MCF 10A (cell line): ENCODE measurements around the gene PLXND1. TPM values are rescaled to one million over a fixed set of nuclear protein-coding genes. Genes with fewer than 3 reads are reported as not detected.

ENCODE experiments used
- BruUV-seq: library from RNA; stranded (reverse); fragments of 400-500 nt; replicated peaks from 2 replicates; lab custom pipeline; 2021; lab: Mats Ljungman, UMichigan
- CTCF ChIA-PET: fragments of 300-600 bp; sonication (Branson Sonifier 250); formaldehyde crosslinking; extraction: SDS; loops from one replicate; lab custom pipeline; 2021; ENCODE audit warnings: antibody characterized with exemption, inconsistent platforms; lab: Yijun Ruan, JAX
- POLR2A ChIA-PET: fragments of 300-600, 350-650 bp; sonication (Branson Sonifier 250); formaldehyde crosslinking; extraction: SDS; loops from one replicate; lab custom pipeline; 2020; ENCODE audit warnings: antibody characterized with exemption, inconsistent platforms; lab: Yijun Ruan, JAX
- DNase-seq: peaks from one replicate; pipeline ENCODE4 v3.0.0-alpha.2; 2018; ENCODE audit not compliant: unreplicated experiment
- H3K27ac Mint-ChIP-seq: one replicate; pipeline ENCODE4 v1.8.0; 2022; ENCODE audit warnings: mild to moderate bottlenecking, low read depth, mixed read lengths; ENCODE audit not compliant: unreplicated experiment
- H3K27me3 Mint-ChIP-seq: one replicate; pipeline ENCODE4 v1.8.0; 2022; ENCODE audit warnings: mixed read lengths; ENCODE audit not compliant: insufficient read depth, unreplicated experiment
- H3K36me3 Mint-ChIP-seq: one replicate; pipeline ENCODE4 v1.8.0; 2022; ENCODE audit warnings: mild to moderate bottlenecking, moderate library complexity, mixed read lengths; ENCODE audit not compliant: insufficient read depth, unreplicated experiment
- H3K4me1 Mint-ChIP-seq: one replicate; pipeline ENCODE4 v1.8.0; 2022; ENCODE audit warnings: mixed read lengths; ENCODE audit not compliant: insufficient read depth, unreplicated experiment
- H3K4me3 Mint-ChIP-seq: one replicate; pipeline ENCODE4 v1.8.0; 2022; ENCODE audit warnings: mild to moderate bottlenecking, moderate library complexity, mixed read lengths; ENCODE audit not compliant: unreplicated experiment
- H3K9me3 Mint-ChIP-seq: one replicate; pipeline ENCODE4 v1.8.0; 2022; ENCODE audit warnings: mixed read lengths; ENCODE audit not compliant: unreplicated experiment
- CTCF ChIP-seq: fragments of 200-600 bp; IDR thresholded peaks from one replicate; pipeline ENCODE4 v1.8.0; 2022; ENCODE audit warnings: antibody characterized with exemption, mild to moderate bottlenecking; ENCODE audit not compliant: unreplicated experiment
- intact Hi-C: fragments of 100-400 bp; cut with micrococcal nuclease; formaldehyde crosslinking; loops from 2 replicates; pipeline ENCODE4 v1.14.1; 2022
- total RNA-seq: library from RNA; stranded (reverse); gene quantifications from 2 replicates; pipeline ENCODE4 v1.2.3, GENCODE V29; 2022

Gene PLXND1
- total RNA-seq, 1 experiment from 2014 or later = 5.6 TPM

DNA sequence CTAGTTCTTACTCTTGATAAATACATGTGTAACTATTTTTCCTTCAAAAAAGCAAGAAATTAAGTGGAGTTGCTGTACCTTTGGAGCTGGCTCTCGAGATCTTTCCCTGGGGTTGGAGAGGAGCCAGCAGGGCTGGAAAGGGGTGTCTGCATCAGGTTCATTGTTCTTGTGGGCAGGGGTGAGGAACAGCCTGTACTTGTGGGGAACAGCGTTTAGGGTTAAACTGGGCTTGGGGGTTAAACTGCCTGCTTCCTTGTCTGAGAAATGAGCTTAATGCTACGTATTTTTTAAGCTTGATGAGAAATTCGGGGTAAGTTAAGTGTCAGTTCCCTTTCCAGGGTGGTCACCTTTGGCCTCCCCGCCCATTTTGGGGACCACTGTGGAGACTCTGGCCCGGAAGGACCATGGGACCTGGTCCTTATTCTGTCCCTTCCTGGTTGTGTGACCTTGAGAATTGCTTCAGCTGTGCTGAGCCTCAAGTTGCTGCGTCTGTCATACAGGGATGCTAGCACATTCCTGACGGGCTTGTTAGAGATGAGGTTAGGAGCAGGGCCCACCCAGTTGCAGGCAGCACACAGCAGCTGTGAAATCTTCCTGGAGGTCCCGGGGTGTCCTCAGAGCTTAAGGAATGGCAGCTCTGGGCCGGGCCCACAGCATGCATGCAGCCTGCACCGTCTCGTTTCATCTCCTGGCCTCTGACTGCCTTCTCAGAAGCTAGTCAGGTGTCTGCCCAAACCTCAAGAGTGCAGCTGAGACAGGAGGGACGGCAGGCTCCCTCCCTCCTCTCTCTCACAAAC lies 51.9 kb downstream of the PLXND1 start:
- no peak for DNase-seq
- TF ChIP-seq CTCF = no peak
- Mint-ChIP-seq H3K27me3 (no peaks in the 10 kb centered on the region), H3K9me3 (no peaks in the 10 kb centered on the region), H3K4me3 (no peak overlapping the region), H3K36me3 (peaks cover 6% of the 10 kb centered on the region), H3K27ac (no peak overlapping the region), H3K4me1 (peaks cover 1% of the 10 kb centered on the region)
- ChIA-PET POLR2A (interaction anchor here (0.7 kb wide), 2 partner anchors 256 to 320 kb away, joined by 3 read pairs; no protein-coding TSS in a partner anchor), CTCF (interaction anchor here (0.5 to 1.3 kb wide), 3 partner anchors 62 to 377 kb away, joined by 3 to 10 read pairs (median 4); no protein-coding TSS in a partner anchor)
- BruUV-seq = no TSS peak
- intact Hi-C loops = no loop called here

DNA sequence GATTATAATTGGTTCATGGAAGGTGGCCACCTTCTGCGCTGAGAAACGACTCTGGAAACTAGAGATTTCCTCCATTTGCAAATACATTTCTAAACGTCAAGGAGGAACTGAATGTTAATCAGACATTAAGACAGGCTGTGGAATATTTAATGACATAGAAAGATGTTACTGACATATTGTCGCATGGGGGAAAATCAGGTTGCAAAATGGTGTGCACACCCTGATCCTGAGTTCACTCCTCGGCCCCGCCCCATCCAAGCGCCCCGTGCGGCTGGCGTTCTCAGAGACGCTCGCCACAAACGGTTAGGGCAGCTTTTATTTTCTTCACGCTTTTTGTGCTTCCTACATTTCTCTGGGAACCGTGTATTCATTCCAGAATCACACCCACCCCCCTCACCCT lies 52.8 kb downstream of the PLXND1 start:
- POLR2A ChIA-PET = interaction anchor here (0.7 to 1.3 kb wide), 3 partner anchors 19 to 321 kb away, joined by 3 read pairs; no protein-coding TSS in a partner anchor
- H3K27me3 Mint-ChIP-seq = no peaks in the 10 kb centered on the region
- no TSS peak for BruUV-seq
- peaks cover 6% of the 10 kb centered on the region for H3K36me3 Mint-ChIP-seq
- CTCF ChIA-PET = no interaction called here
- H3K27ac Mint-ChIP-seq = no peak overlapping the region
- no peak for TF ChIP-seq CTCF
- no peak for DNase-seq
- intact Hi-C loops = no loop called here
- H3K4me3 Mint-ChIP-seq = no peak overlapping the region
- H3K4me1 Mint-ChIP-seq = peaks cover 6% of the 10 kb centered on the region
- H3K9me3 Mint-ChIP-seq = no peaks in the 10 kb centered on the region

DNA sequence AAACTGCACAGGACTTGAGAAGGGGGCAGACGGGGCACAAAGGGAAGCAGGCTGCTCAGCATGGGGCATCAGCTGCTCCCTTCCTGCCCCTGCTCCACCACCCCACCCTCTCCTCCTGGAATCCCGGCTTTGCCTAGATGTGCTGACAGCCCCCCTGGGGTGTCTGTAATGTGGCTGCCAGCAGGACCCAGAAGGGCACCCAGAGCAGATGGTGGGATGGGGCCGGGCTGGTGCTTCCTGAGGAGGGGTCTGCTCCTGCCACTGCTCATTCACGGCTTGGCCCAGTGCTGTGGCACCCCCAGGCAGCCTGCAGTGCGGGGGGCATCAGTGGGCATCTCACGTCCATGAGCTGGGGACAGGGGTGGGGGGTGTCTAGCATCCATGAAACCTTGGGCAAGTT lies 53.3 kb downstream of the PLXND1 start:
- Mint-ChIP-seq H3K27ac (no peak overlapping the region), H3K4me1 (peaks cover 11% of the 10 kb centered on the region), H3K36me3 (peaks cover 3% of the 10 kb centered on the region), H3K9me3 (no peaks in the 10 kb centered on the region), H3K27me3 (no peaks in the 10 kb centered on the region), H3K4me3 (no peak overlapping the region)
- TF ChIP-seq CTCF = no peak
- DNase-seq = no peak
- intact Hi-C loops = no loop called here
- no TSS peak for BruUV-seq
- ChIA-PET POLR2A (interaction anchor here (0.7 to 1.3 kb wide), 2 partner anchors 18 to 73 kb away, joined by 3 read pairs; no protein-coding TSS in a partner anchor), CTCF (no interaction called here)

DNA sequence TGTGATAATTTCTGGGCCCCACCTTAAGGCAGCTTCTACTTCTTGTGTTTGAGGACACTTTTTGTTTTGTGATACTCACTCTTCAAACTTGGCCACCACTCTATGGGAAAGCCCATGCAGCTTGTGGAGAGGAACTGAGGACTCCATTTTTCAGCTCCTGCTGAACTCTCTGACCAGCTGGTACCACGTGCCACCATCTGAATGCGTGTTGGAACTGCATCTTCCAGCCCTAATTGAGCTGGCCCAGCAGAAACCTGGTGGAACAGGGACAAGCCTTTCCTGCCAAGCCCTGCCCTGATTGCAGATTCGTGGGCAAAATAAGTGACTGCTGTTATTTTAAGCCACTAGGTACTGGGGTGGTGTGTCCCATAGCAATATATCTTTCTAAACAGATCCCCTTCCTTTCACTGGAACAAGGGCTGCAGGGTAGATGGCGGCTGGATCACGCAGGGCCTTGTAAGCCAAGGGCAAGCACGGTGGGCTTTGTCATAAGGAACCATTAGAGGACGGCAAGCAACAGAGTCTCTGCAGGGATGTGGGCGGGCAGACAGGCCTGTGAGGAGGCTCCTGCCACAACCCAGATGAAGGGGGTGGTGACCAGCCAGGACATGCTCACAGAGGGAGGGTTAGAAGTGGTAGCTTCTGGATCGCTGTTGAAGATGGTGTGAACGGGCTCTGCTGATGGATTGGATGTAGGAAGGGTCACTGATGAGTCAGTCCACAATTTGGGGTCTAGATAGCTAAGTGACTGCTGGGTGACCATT lies 54.0 kb downstream of the PLXND1 start:
- DNase-seq = no peak
- ChIA-PET CTCF (interaction anchor here (1.2 kb wide), 1 partner anchor 43 kb away, joined by 3 read pairs; no protein-coding TSS in a partner anchor), POLR2A (interaction anchor here (1.3 kb wide), 1 partner anchor 18 kb away, joined by 3 read pairs; no protein-coding TSS in a partner anchor)
- H3K9me3 Mint-ChIP-seq = no peaks in the 10 kb centered on the region
- no peaks in the 10 kb centered on the region for H3K36me3 Mint-ChIP-seq
- no peak for TF ChIP-seq CTCF
- peaks cover 12% of the 10 kb centered on the region for H3K4me1 Mint-ChIP-seq
- intact Hi-C loops = no loop called here
- H3K4me3 Mint-ChIP-seq = no peak overlapping the region
- H3K27me3 Mint-ChIP-seq = no peaks in the 10 kb centered on the region
- no peak overlapping the region for H3K27ac Mint-ChIP-seq
- BruUV-seq = no TSS peak
